GM18502 (cell line): ENCODE results near the gene MYH4.

Source experiments
- ATAC-seq: cut with Tn5 transposase; IDR thresholded peaks from one replicate; pipeline ENCODE4 v1.9.1; 2021; ENCODE audit warnings: mild to moderate bottlenecking; ENCODE audit not compliant: unreplicated experiment, poor library complexity

MYH4 gene

GRCh38 chr17:10428781-10429180, 40.6 kb downstream of the MYH4 start:
- no peak for ATAC-seq

- ATAC-seq, result no peak
These were observed 47.3 kb downstream of the MYH4 start, which contains the start of gene MYH8 for GRCh38 chr17:10421900-10422542. Gene MYH8 (minus strand): TSS chr17:10421950. CDS start chr17:10420227, 1,723 bp downstream.

DNA sequence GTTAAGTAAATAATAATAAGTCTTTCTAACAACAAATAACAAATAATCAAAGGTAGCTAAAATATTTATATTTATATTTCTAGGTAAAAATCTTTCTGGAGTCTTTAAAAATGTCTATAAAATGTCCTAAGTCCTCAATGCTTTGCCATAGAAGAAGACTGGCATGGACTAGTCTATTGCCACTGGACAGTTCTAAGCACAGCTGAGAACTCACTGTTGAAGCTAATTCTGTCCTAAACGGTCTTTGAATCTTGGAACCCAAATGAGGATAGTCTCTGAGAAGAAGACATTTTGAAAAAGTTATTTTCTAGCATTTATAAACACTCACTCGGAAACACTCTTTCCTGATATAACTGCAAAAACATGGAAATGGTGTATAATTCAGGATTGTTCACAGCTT, 48.1 kb downstream of the MYH4 start:
- ATAC-seq, result no peak

GRCh38 chr17:10420811-10421210, 48.5 kb downstream of the MYH4 start:
- no peak for ATAC-seq

- no peak for ATAC-seq
These were observed 51.9 kb downstream of the MYH4 start for GRCh38 chr17:10417431-10417830.

DNA sequence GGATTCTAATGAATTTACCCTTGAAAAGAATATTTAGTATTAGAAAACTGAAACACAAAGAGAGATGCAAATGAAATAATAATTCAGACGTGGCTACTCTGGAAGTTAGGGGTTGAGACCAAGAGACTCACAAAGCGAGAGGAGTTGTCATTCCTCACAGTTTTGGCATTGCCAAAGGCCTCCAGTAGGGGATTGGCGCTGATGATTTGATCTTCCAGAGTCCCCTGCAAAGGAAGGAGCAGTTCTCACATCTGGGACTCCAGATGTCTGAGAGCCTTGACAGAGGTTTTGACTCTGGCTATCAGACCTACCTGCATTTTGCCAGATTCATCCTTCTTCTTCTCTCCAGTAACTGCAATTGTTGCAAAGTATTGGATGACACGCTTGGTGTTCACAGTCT, 54.2 kb downstream of the MYH4 start:
- no peak for ATAC-seq

DNA sequence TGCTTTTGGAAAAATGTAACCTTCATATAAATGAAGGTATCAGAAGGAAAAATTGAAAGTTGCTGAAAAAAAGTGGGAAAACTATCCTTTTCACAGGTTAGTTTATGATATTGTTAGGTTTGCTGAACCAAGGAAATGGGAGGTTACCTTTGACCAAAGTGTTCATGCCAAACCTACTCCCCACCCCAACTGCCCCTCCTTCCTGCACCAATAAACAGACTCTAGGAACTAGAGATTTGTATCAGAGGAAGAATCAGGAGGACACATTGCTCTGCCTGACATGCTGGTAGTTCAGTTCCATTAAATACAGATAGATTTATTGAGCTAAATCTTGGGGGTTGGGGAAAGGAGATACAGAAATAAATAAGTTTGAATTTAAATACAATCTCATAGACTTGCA, 65.8 kb downstream of the MYH4 start:
- no peak for ATAC-seq

DNA sequence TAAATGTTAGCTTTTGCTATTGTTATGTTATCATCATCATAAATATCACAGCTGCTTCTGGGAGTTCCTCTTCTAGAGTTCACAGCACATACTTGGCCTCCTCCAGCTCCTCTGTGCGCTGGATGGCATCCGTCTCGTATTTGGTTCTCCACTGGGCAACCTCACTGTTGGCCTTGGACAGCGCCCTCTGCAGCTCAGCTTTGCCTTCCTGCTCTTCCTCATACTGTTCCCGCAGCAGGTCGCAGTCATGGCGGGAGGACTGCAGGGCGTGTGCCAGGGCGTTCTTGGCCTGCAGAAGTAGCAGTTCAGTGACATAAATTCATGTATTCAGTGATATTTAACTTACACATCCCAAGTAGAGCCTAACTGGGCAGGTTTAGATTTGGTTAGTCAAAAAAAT, 71.0 kb downstream of the MYH4 start:
- ATAC-seq, result no peak

DNA sequence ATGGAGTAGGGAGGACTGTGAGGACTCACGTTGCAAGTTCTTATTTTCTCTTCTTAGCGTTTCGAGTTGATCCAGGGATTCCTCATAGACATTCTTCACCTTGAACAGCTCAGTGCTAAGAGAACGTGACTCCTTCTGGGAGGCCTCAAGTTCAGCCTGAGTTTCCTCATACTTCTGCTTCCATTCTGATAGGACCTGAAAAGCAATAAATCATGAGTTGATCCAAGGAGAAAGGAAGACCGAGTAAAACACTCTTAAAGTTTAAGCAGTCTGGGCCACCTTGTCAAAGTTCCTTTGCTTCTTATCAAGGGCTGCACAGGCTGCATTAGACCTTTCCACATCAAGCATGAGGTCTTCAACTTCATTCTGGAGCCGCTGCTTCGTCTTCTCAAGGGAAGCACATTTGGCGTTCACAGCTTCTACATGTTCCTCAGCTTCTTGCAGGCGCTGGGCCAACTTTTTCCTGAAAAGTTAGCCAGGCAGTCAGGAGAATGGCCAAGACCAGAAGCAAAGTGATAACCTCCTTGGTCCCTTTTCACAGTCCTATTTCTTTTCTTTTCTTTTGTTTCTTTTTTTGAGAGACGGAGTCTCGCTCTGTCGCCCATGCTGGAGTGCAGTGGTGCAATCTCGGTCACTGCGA, 72.7 kb downstream of the MYH4 start:
- ATAC-seq, result no peak

DNA sequence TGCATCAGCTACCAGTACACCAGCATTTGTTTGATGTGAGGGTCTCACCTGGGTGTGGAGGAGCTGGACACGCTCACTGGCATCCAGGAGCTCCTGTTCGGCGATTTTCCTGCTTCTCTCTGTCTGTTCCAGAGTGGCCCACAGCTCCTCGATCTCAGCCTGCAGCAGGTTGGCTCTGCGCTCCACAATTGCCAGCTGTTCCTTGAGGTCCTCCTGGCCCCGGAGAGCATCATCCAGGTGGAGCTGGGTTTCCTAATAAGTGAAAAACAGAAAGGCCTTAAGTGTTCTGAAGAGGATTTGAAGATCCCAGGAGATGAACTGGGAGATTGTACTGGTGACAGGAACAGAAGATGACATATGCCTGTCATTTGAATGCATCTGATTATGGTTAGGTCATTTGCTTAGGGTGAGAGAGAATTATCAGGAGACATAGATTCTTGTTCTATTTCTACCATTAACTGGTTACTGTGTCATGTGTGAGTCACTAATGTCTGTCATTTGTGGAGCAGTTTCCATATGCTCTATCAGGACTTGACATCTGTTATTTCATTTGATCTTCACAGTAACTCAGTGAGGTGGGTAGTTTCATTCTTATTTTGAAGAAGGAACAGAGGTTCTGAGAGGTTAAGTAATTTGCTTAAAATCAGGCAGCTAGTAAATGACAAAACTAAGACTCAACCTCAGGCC, 75.0 kb downstream of the MYH4 start:
- peak; percentile 73 for ATAC-seq
